ENCODE results near the gene CETP. TPM values are rescaled to one million over a fixed set of nuclear protein-coding genes. Genes with fewer than 3 reads are reported as not detected.
"Not testable (repeated sequence)": the region's sequence is repeated elsewhere in the genome, so short reads cannot be mapped to it uniquely, and the experiment has no call there.

The CETP gene
- polyA plus RNA-seq, 1 donor (not counting 4 experiments of a cell fraction or from before 2014, with no cell fraction given): not detected

DNA sequence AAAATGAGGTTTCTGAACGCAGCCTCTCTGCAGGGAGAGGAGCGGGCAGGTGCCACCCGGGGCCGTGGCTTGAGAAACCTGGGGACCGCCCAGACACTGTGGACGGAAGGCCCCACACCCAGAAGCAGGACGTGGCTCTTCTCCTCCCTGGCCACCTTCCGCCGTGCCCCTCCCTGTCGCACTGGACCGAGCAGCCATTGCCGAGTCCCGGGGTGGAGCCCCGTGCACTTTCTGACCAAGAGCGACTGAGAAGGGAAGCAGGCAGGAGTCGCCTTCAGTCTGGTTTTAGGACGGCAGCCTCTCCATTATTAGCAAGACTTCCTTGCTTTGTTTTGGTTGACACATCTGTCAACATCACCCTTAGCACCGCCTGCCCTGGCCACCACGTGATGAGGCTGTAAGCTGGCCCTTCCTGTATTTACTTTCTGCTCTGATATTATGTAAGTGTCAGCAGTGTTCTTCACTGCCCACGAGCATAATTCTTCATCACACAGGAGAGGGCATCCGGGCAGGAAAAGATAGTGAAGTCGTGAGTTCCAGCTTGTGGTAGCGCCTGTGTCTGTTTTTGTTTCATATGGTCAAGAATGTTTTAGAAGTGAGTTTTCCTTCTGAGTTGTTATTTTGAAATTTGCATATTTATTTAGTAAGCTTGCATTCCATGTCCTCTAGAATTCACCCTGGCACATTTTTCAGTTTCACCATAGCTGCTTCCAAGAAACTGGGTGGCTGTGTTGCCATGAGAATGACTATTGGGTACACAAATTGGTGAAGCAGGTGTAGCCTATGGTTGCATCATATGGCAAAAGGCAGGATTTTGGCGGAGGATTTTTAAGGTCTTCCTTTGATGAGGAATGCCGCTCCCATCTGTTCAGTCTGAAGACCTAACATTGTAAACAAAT, 28.8 kb upstream of the CETP start:
- Histone ChIP-seq H3K9me1 (ENCODE audit: control insufficient read depth, extremely low read depth, insufficient read depth, low read length) (no peaks in the 10 kb centered on the region), H3K4me3 (ENCODE audit: control insufficient read depth in 2 of 3, extremely low read depth in 1 of 3, insufficient read depth in 2 of 3, low read depth in 1 of 3, low read length in 3 of 3) (peak overlapping the region; percentile 96 to 100 (median 96)), H3K9me3 (ENCODE audit: control insufficient read depth, low read depth, low read length) (no peaks in the 10 kb centered on the region), H4K20me1 (ENCODE audit: control insufficient read depth, extremely low read depth, insufficient read depth, low read length) (peaks cover 30% of the 10 kb centered on the region), H3K9ac (ENCODE audit: control insufficient read depth, extremely low read depth, insufficient read depth, low read length) (peak overlapping the region; percentile 95), H2AFZ (ENCODE audit: control insufficient read depth, low read length) (no peak overlapping the region), H3K27ac (ENCODE audit: control insufficient read depth, insufficient read depth, low read length) (peak overlapping the region; percentile 91), H3K4me2 (ENCODE audit: control insufficient read depth, extremely low read depth, insufficient read depth, low read depth, low read length) (peak overlapping the region; percentile 88), H3K4me1 (ENCODE audit: control insufficient read depth, extremely low read depth, insufficient read depth, low read length) (peaks cover 21% of the 10 kb centered on the region), H3K27me3 (ENCODE audit: control insufficient read depth, extremely low read depth, insufficient read depth, low read length) (no peaks in the 10 kb centered on the region), H3K36me3 (ENCODE audit: control insufficient read depth in 2 of 2, extremely low read depth in 1 of 2, insufficient read depth in 2 of 2, low read length in 2 of 2) (peaks cover 10 to 30% of the 10 kb centered on the region in 2 experiments), H3K79me2 (ENCODE audit: control insufficient read depth, insufficient read depth, low read length) (peaks cover 37% of the 10 kb centered on the region)
- dilution Hi-C loops (cut with MboI; ENCODE audit: extremely low pct_ligation_motif_present, low sequenced_read_pairs): no loop called here
- TF ChIP-seq EZH2 (IDR thresholded peaks at IDR 0.05; ENCODE audit: low read length): no peak
- TF ChIP-seq, protein P1, sequence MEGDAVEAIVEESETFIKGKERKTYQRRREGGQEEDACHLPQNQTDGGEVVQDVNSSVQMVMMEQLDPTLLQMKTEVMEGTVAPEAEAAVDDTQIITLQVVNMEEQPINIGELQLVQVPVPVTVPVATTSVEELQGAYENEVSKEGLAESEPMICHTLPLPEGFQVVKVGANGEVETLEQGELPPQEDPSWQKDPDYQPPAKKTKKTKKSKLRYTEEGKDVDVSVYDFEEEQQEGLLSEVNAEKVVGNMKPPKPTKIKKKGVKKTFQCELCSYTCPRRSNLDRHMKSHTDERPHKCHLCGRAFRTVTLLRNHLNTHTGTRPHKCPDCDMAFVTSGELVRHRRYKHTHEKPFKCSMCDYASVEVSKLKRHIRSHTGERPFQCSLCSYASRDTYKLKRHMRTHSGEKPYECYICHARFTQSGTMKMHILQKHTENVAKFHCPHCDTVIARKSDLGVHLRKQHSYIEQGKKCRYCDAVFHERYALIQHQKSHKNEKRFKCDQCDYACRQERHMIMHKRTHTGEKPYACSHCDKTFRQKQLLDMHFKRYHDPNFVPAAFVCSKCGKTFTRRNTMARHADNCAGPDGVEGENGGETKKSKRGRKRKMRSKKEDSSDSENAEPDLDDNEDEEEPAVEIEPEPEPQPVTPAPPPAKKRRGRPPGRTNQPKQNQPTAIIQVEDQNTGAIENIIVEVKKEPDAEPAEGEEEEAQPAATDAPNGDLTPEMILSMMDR (optimal IDR thresholded peaks at IDR 0.05 in 1 of 3, IDR thresholded peaks at IDR 0.05 in 1 of 3, conservative IDR thresholded peaks at IDR 0.05 in 1 of 3; ENCODE audit: extremely low read depth in 1 of 3, insufficient read depth in 2 of 3, low read length in 3 of 3): no peak
- no peak for FAIRE-seq
- no peak for DNase-seq (ENCODE audit: low read depth, low spot score)

GRCh38 chr16:56933828-56934598, 27.7 kb upstream of the CETP start:
- H3K27me3 ChIP-seq (ENCODE audit: control insufficient read depth, extremely low read depth, insufficient read depth, low read length): no peaks in the 10 kb centered on the region
- H3K27ac ChIP-seq (ENCODE audit: control insufficient read depth, insufficient read depth, low read length): peak overlapping the region; percentile 91
- no peak for TF ChIP-seq EZH2 (IDR thresholded peaks at IDR 0.05; ENCODE audit: low read length)
- TF ChIP-seq, protein P1 (optimal IDR thresholded peaks at IDR 0.05 in 1 of 3, IDR thresholded peaks at IDR 0.05 in 1 of 3, conservative IDR thresholded peaks at IDR 0.05 in 1 of 3; ENCODE audit: extremely low read depth in 1 of 3, insufficient read depth in 2 of 3, low read length in 3 of 3): no peak
- peak overlapping the region; percentile 95 for H3K9ac ChIP-seq (ENCODE audit: control insufficient read depth, extremely low read depth, insufficient read depth, low read length)
- no peaks in the 10 kb centered on the region for H3K9me1 ChIP-seq (ENCODE audit: control insufficient read depth, extremely low read depth, insufficient read depth, low read length)
- peaks cover 33% of the 10 kb centered on the region for H4K20me1 ChIP-seq (ENCODE audit: control insufficient read depth, extremely low read depth, insufficient read depth, low read length)
- peak overlapping the region; percentile 96 to 100 (median 96) for H3K4me3 ChIP-seq (ENCODE audit: control insufficient read depth in 2 of 3, extremely low read depth in 1 of 3, insufficient read depth in 2 of 3, low read depth in 1 of 3, low read length in 3 of 3)
- H2AFZ ChIP-seq (ENCODE audit: control insufficient read depth, low read length): no peak overlapping the region
- DNase-seq (ENCODE audit: low read depth, low spot score): no peak
- peak overlapping the region; percentile 88 for H3K4me2 ChIP-seq (ENCODE audit: control insufficient read depth, extremely low read depth, insufficient read depth, low read depth, low read length)
- no peaks in the 10 kb centered on the region for H3K9me3 ChIP-seq (ENCODE audit: control insufficient read depth, low read depth, low read length)
- no peak for FAIRE-seq
- H3K4me1 ChIP-seq (ENCODE audit: control insufficient read depth, extremely low read depth, insufficient read depth, low read length): peaks cover 21% of the 10 kb centered on the region
- H3K36me3 ChIP-seq (ENCODE audit: control insufficient read depth in 2 of 2, extremely low read depth in 1 of 2, insufficient read depth in 2 of 2, low read length in 2 of 2): peaks cover 16 to 38% of the 10 kb centered on the region in 2 experiments
- dilution Hi-C loops (cut with MboI; ENCODE audit: extremely low pct_ligation_motif_present, low sequenced_read_pairs): no loop called here
- peaks cover 37% of the 10 kb centered on the region for H3K79me2 ChIP-seq (ENCODE audit: control insufficient read depth, insufficient read depth, low read length)

GRCh38 chr16:56934599-56935145, 27.1 kb upstream of the CETP start:
- dilution Hi-C loops (cut with MboI; ENCODE audit: extremely low pct_ligation_motif_present, low sequenced_read_pairs): not testable (repeated sequence)
- H3K4me1 ChIP-seq (ENCODE audit: control insufficient read depth, extremely low read depth, insufficient read depth, low read length): peaks cover 21% of the 10 kb centered on the region

More at GRCh38 chr16:56934599-56935145, 27.1 kb upstream of the CETP start:
- FAIRE-seq; DNase-seq (ENCODE audit: low read depth, low spot score); H3K9me3 ChIP-seq (ENCODE audit: control insufficient read depth, low read depth, low read length); H3K9me1 ChIP-seq (ENCODE audit: control insufficient read depth, extremely low read depth, insufficient read depth, low read length); H3K27me3 ChIP-seq (ENCODE audit: control insufficient read depth, extremely low read depth, insufficient read depth, low read length); H2AFZ ChIP-seq (ENCODE audit: control insufficient read depth, low read length): not testable (repeated sequence)
- H3K9ac ChIP-seq (ENCODE audit: control insufficient read depth, extremely low read depth, insufficient read depth, low read length): peak overlapping the region; percentile 95
- H3K36me3 ChIP-seq (ENCODE audit: control insufficient read depth in 2 of 2, extremely low read depth in 1 of 2, insufficient read depth in 2 of 2, low read length in 2 of 2): peaks cover 21 to 44% of the 10 kb centered on the region in 2 experiments
- peak overlapping the region; percentile 96 to 100 (median 96) for H3K4me3 ChIP-seq (ENCODE audit: control insufficient read depth in 2 of 3, extremely low read depth in 1 of 3, insufficient read depth in 2 of 3, low read depth in 1 of 3, low read length in 3 of 3)
- peak overlapping the region; percentile 37 for H3K27ac ChIP-seq (ENCODE audit: control insufficient read depth, insufficient read depth, low read length)
- peaks cover 37% of the 10 kb centered on the region for H4K20me1 ChIP-seq (ENCODE audit: control insufficient read depth, extremely low read depth, insufficient read depth, low read length)
- peak overlapping the region; percentile 88 for H3K4me2 ChIP-seq (ENCODE audit: control insufficient read depth, extremely low read depth, insufficient read depth, low read depth, low read length)
- peaks cover 37% of the 10 kb centered on the region for H3K79me2 ChIP-seq (ENCODE audit: control insufficient read depth, insufficient read depth, low read length)
